Lower leg skin (tissue), 4 donors: ENCODE results near the gene CDH11. TPM values are rescaled to one million over a fixed set of nuclear protein-coding genes. Genes with fewer than 3 reads are reported as not detected.

Experiments
- DNase-seq, 2 donors: peaks; one replicate each; pipeline ENCODE4 v3.0.0-alpha.2; 2019; ENCODE audit warnings: low spot score in 2 of 2
- H3K4me3 ChIP-seq: fragments of 200-600 bp; sonication (generic); 2 replicates; pipeline ENCODE4 v1.5.1; 2017; ENCODE audit warnings: mild to moderate bottlenecking, low read depth; ENCODE audit not compliant: poor library complexity, severe bottlenecking
- CTCF ChIP-seq, 3 donors: fragments of 450-650 bp; IDR thresholded peaks; one replicate each; pipeline ENCODE4 v1.5.1; 2016; ENCODE audit warnings: antibody characterized with exemption in 3 of 3, mild to moderate bottlenecking in 3 of 3, moderate library complexity in 2 of 3
- POLR2A ChIP-seq, 2 donors: fragments of 450-650 bp; IDR thresholded peaks; one replicate each; pipeline ENCODE4 v1.6.1; 2016 to 2017; ENCODE audit warnings: antibody characterized with exemption in 2 of 2, mild to moderate bottlenecking in 1 of 2, moderate library complexity in 1 of 2
- WGBS, 2 donors: methylation state at CpG; one replicate each; pipeline ENCODE4 v1.1.5; 2018; 5-methylcytosine and 5-hydroxymethylcytosine counted together
- intact Hi-C: fragments of 100-400 bp; cut with DNase I; formaldehyde crosslinking; loops from one replicate; pipeline ENCODE4 v1.15.0; 2023; ENCODE audit warnings: low total_unique reads
- total RNA-seq, 4 donors: library from RNA; depleted of rRNA; stranded (reverse); fragments of >200 nt; gene quantifications; one replicate each; pipeline ENCODE4 v1.1.0, GENCODE V29; 2016

CDH11 gene
- total RNA-seq, 4 donors from 2014 or later: 37.4 to 78.8 (median 47.5) TPM

DNA sequence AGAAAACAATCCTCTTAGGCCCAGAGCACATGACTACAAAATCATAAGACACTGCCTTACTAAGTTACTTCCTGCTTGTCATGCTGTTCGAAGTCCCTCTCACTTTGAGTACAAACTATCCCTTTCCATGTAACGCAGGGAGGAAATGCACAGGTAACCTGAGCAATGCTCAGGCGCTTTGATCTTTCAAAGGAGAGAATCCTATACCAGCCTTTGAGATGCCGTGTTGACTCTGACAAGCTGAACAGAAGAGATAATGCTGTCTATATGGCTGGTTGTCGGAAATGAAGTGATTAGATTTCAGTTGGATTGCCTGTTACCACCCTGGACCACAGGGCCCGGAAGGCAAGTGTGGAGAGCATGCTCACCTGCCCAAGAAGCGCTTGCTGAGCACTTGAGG lies 75.9 kb downstream of the CDH11 start:
- intact Hi-C loops: no loop called here
- TF ChIP-seq CTCF (IDR thresholded peaks at IDR 0.05): no peak
- TF ChIP-seq POLR2A (IDR thresholded peaks at IDR 0.05): no peak
- no peak overlapping the region for H3K4me3 ChIP-seq
- 89 to 91% methylated on average over 7 of the region's 7 CpGs for WGBS, 2 donors
- no peak for DNase-seq

- intact Hi-C loops: no loop called here
- 67 to 75% methylated on average over 5 of the region's 5 CpGs for WGBS, 2 donors
- DNase-seq: no peak
- no peak for TF ChIP-seq POLR2A (IDR thresholded peaks at IDR 0.05)
- no peak for TF ChIP-seq CTCF (IDR thresholded peaks at IDR 0.05)
- no peak overlapping the region for H3K4me3 ChIP-seq
Measured at GRCh38 chr16:65044873-65045272, 77.0 kb downstream of the CDH11 start.

DNA sequence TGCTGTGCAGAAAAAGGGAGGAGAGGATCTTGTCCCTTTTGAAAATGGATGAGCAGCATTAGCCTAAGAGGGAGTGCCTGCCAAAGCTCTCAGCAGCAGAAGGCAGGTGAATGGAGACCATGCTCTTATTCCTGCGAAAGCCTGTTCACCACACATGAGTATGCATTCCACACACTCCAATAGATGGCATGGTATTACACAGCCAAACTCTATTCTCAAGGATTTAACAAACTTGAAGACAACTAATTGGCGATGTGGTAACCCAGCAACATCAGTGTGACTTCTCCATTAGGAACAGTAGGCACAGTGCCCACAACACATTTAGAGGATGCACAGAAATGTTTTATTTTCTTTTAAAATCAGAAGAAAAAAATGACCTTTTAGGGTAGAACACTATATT lies 77.8 kb downstream of the CDH11 start:
- intact Hi-C loops: no loop called here
- TF ChIP-seq CTCF (IDR thresholded peaks at IDR 0.05) (no peak), POLR2A (IDR thresholded peaks at IDR 0.05) (no peak)
- WGBS, 2 donors: 96 to 98% methylated on average over 2 of the region's 2 CpGs
- no peak overlapping the region for H3K4me3 ChIP-seq
- DNase-seq: no peak

DNA sequence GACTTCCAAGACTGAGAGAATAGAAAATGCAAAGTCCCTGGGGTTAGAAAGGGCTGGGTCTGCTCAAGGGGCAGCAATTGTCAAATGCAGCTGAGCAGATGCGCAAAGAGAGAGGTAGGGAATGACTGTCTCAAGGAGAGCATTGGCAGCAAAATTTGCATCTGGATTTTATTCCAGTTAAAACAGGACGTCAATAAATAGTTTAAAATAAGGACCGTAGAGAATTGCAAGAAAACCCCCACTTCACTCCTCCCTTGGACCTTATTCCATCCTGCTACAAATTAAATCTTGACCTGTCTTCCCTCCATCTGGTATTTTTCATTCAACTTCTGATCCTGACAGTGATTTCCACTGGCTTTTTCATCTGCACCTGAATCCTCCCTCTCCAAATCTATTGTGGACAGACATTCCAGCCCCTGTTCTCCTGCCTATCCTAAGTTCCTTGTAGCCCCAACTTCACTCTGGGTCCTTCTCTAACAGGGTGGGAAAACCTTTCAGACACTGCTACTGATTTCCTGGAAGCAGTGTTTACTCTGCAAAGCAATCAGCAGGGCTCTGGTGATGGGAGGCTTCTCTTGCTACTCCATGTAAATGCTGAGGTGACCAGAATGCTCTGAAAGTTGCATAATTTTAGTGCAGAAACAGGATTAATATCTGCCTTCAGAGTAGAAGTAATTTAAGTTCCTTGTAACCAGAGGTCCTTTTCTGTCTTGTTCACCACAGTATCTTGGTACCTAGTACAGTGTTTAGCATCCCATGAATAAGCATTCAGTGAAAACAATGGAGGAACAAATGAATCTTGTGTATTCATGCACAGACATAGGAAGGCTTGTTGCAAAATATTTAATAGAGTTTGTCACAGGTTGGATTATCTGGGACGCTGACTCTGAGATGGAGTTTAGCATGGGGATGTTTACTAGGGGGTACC lies 79.2 kb downstream of the CDH11 start:
- WGBS, 2 donors: 79 to 82% methylated on average over 4 of the region's 4 CpGs
- TF ChIP-seq POLR2A (IDR thresholded peaks at IDR 0.05): no peak
- no peak for TF ChIP-seq CTCF (IDR thresholded peaks at IDR 0.05)
- DNase-seq: no peak
- intact Hi-C loops: no loop called here
- H3K4me3 ChIP-seq: no peak overlapping the region

- H3K4me3 ChIP-seq: no peak overlapping the region
- TF ChIP-seq POLR2A (IDR thresholded peaks at IDR 0.05): no peak
- no peak for TF ChIP-seq CTCF (IDR thresholded peaks at IDR 0.05)
- WGBS, 2 donors: 81 to 85% methylated on average over 5 of the region's 5 CpGs
- no peak for DNase-seq
- intact Hi-C loops: no loop called here
Measured at GRCh38 chr16:65041667-65042066, 80.2 kb downstream of the CDH11 start.
